HG03432 (cell line): ENCODE data around the gene GOLGA6L7.
"Not testable (repeated sequence)": the region's sequence is repeated elsewhere in the genome, so short reads cannot be mapped to it uniquely, and the experiment has no call there.

ENCODE experiments used
- ATAC-seq: cut with Tn5 transposase; IDR thresholded peaks from one replicate; pipeline ENCODE4 v1.9.1; 2021; ENCODE audit warnings: mild to moderate bottlenecking, moderate library complexity; ENCODE audit not compliant: unreplicated experiment

GOLGA6L7 gene, protein sequence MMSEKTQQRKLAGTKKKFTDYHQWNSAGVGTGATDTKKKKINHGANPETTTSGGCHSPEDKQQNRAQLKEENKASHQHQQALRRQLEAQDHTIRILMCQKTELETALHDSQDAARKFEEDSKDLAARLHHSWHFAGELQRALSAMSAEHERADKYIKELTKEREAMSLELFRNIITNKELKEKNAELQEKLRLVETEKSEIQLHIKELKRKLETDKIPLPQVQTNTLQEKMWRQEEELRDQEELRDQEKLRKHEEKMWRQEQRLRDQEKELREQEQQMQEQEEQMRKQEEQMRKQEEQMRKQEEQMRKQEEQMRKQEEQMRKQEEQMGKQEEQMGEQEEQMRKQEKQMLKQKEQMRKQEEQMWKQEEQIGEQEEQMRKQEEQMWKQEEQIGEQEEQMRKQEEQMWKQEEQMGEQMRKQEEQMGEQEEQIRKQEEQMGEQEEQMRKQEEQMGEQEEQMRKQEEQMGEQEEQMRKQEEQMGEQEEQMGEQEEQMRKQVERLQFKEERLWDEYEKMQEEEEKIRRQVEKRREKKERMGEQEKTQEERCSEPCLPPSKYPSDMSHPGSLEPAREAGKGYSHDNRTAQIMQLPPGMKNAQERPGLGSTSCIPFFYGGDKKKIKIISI

GRCh38 chr15:28848521-28848920, at the start of gene GOLGA6L7:
Gene GOLGA6L7 (minus strand): TSS chr15:28848644. CDS start chr15:28848549, 95 bp downstream.
- ATAC-seq, result not testable (repeated sequence)

- no peak for ATAC-seq
Measured at GRCh38 chr15:28897861-28898585, 49.6 kb upstream of the GOLGA6L7 start.

DNA sequence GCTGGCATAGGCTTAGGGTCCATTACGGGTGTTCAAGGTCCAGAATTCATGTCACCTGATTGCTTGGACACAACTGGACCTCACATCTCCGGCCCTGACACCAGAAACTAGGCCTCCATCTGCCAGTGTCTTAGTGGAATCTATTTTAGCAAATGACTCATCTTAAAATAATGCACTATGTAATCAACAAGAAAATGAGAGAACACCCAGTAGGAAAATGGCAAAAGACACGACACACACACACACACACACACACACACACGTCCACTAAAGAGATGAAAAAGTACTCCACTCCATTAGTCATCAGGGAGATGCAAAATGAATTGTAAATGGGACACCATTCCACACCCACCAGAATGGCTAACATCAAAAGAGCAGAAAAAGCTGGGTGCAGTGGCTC, 48.5 kb upstream of the GOLGA6L7 start:
- ATAC-seq, result no peak

DNA sequence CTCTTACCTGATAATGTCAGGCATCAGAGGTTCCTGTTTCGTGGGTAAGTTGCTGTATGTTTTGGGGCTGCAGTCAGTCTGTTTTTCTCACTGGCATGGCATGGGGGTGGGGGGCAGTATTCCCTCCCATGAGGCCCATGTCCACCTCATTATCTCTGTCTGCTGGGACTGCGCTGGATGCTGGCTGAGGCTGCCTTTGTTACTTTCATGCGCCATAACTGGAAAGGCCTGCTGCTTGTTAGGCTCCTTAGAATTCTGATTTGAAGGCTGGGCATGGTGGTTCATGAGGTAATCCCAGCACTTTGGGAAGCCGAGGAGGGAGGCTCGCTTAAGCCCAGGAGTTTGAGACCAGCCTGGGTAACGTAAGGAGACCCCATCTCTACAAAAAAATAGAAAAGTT, 47.1 kb upstream of the GOLGA6L7 start:
- no peak for ATAC-seq

- ATAC-seq, result no peak
Measured at GRCh38 chr15:28895146-28895545, 46.7 kb upstream of the GOLGA6L7 start.

- no peak for ATAC-seq
Measured at GRCh38 chr15:28894631-28895030, 46.2 kb upstream of the GOLGA6L7 start.

DNA sequence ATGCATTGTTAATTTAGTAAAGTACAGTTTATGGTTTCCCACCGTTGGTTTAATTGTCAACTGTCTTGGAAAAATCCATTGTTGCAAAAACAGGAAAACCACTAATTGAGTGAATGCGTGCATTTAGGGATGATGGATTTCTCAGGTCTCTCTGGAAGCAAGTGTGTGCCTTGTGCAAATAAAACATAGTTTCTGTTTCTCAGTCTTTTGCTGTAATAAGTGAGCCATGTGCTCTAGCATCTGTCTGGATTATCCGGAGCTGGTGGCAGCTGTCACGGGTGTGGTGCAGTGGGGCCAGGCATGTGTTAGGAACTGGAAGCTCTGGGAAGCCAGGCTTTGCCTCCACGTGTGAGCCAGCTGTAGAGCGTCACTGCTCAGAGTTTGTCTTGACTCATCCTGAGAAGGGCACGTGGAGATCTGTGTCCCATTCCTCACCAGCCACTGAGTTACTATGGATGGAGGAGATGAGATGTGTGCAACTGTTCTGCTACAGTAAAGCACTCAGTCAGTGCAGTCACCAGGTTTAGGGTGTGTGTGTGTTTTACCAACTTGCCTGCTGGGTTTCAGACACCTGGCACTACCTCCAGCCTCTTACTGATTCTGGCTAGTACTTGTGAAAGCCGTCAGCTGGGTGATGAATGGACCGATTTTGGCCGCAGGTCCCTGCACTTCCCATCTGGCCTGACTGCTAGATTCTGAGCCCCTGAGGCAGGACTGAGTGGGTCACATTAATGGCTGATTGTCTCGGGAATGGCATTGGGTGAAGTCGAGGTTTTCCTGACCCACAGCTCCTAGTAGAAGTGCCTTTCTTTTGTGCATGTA, 44.6 kb upstream of the GOLGA6L7 start:
- ATAC-seq, result no peak

- no peak for ATAC-seq
Measured at GRCh38 chr15:28891588-28891987, 43.1 kb upstream of the GOLGA6L7 start.

- ATAC-seq, result no peak
Measured at GRCh38 chr15:28890711-28891495, 42.5 kb upstream of the GOLGA6L7 start.

DNA sequence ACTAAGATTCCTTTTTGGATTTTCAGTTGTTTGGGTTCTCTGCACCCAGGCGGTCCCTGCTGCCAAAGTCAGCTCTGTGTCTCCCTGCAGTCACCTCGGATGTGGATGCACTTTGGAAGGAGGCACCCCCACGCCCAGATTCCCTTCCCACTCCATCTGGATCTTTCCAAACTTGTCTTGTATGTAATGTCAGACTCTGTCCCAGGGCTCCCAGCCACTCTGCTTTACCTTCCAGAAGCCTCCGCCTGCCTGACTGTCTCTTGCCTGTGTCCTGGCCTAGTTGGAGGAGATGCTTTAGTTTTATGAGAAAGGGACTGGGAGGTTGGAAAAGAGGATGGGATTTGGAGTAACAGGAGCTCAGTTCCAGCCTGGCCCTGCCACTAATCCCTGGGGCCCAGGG, 41.8 kb upstream of the GOLGA6L7 start:
- ATAC-seq, result not testable (repeated sequence)

GRCh38 chr15:28889871-28890270, 41.4 kb upstream of the GOLGA6L7 start:
- ATAC-seq, result not testable (repeated sequence)

GRCh38 chr15:28889346-28889745, 40.9 kb upstream of the GOLGA6L7 start:
- no peak for ATAC-seq

DNA sequence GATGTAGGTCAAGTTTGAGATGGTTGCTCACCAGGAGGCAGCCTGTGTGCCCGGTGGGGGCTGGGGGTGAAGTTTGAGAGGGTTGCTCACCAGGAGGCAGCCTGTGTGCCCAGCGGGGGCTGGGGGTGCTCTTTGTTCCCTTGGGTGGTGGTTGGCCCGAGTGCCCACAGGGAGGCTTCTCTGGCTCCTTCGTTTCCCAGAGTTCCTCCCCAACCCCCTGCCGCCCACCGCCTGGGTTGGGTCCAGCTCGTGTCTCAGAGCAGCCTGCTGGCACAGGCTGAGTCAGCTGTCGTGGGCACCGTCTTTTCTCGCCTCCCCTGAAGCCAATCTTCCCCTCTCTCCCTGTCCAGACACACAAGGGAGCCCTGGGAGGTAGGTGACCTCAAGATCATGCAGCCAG, 40.5 kb upstream of the GOLGA6L7 start:
- no peak for ATAC-seq

GRCh38 chr15:28888302-28888894, 40.0 kb upstream of the GOLGA6L7 start:
- ATAC-seq, result no peak

DNA sequence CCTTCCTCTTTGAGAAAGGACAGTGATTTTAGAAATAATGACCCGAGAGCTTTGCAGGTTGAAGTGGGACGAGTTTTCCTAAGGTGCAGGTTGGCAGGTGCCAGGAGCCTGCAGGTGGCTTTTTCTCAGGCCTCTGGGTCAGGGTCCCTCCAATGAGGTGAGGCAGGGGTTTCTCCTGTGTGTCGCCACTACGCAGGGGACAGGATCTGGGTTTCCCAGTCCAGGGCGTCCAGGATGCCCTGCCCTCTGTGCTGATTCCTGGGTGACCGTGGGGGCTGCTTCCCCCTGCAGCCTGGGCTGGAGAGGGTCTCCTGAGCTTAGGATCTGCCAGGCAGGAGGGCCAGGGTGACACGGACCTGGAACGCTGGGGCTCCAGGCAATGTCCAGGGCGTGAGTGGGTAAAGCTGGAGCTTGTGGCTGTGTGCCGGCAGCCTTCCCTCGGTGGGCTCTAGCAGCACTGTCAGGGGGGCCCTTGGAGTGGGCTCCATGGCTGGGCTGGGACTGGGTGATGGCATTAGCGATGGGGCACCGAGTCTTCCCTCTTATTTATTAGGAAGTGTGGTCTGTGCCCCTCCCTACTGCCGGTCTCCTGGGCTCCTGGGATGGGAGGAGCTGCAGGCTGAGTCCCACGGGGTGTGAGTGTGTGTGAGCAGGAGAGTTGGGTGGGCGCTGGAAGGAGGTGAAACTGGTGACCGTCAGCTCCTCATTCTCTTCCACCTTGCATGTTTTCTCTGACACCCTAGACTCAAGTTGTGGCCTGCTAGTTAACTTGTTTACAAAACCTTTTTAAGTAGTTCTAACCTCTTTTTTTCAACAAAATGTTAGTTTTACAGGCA, 39.1 kb upstream of the GOLGA6L7 start:
- no peak for ATAC-seq

GRCh38 chr15:28886431-28887338, 38.2 kb upstream of the GOLGA6L7 start:
- ATAC-seq, result no peak

GRCh38 chr15:28885630-28886430, 37.4 kb upstream of the GOLGA6L7 start, which contains the start of gene APBA2:
Gene APBA2 (plus strand): TSS chr15:28885974. CDS start chr15:29053885, 167,911 bp downstream.
- ATAC-seq, result no peak
